ENCODE data around the gene INCA1.
A peak's percentile ranks its signal among the peaks of the same experiment; 100 is the strongest.

Gene INCA1

DNA sequence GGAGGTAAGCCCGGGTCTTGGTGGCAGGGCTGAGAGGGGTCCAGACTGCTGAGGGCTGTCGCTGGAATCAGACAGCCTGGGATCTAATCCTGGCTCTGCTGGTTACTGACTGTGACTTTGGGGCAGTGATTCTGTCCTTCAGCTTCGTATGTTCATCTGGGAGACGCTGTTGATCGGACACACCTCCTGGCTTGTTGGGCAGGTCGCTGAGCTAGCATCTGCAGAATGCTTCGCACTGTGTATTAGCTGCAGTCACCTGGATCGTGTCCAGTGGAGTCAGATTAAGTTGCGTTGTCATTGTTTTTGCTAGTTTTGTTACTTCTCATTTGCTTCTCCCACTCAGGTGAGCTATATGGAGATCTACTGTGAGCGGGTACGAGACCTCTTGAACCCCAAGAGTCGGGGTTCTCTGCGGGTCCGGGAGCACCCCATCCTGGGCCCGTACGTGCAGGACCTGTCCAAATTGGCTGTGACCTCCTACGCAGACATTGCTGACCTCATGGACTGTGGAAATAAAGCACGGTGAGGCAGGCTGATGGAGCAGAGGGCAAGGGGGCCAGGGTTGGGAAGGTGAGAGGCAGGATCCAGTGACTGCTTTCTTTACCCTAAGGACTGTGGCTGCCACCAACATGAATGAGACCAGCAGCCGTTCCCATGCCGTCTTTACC lies 4.9 kb upstream of the INCA1 start:
- Histone ChIP-seq H4K20me1 (ENCODE audit: low read depth, low read length) (no peaks in the 10 kb centered on the region), H3K36me3 (ENCODE audit: low read length) (no peaks in the 10 kb centered on the region), H3K4me2 (ENCODE audit: low read depth, low read length, poor library complexity, severe bottlenecking) (no peak overlapping the region), H3K27me3 (ENCODE audit: low read length) (no peaks in the 10 kb centered on the region), H3K9me3 (ENCODE audit: insufficient read depth, low read length) (no peaks in the 10 kb centered on the region), H3F3A (ENCODE audit: insufficient read depth) (no peaks in the 10 kb centered on the region), H3K9me2 (replicated peaks; ENCODE audit: insufficient read depth, low read length) (no peaks in the 10 kb centered on the region), H3K79me2 (ENCODE audit: insufficient read depth, low read length) (no peaks in the 10 kb centered on the region), H3K4me3 (ENCODE audit: insufficient read depth, low read length, poor library complexity, severe bottlenecking) (no peak overlapping the region), H3K27ac (ENCODE audit: low read depth, low read length) (no peak overlapping the region), H2AFZ (ENCODE audit: low read depth, low read length, severe bottlenecking) (no peak overlapping the region), H3K9ac (ENCODE audit: low read length) (no peak overlapping the region)
- TF ChIP-seq EZH2phosphoT487 (conservative IDR thresholded peaks at IDR 0.05; ENCODE audit: low read length) = no peak

DNA sequence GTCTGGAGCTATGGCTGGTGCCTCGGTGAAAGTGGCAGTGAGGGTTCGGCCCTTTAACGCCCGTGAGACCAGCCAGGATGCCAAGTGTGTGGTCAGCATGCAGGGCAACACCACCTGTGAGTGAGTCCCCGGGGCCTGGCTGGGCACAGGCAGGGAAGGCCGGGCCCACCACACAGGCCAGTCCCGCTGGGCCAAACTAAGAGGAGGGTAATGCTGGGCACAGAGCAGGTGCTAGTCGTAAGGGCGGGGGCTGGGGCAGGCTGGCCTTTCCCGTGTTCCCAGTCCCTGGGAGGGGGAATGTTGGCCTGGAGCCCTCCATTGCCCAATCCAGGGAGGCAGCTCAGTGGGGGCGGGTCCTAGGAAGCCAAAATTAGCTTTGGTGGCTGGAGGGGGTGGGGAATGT lies 2.9 kb upstream of the INCA1 start:
- H3K9me2 ChIP-seq (replicated peaks; ENCODE audit: insufficient read depth, low read length) = no peaks in the 10 kb centered on the region
- H3K9me3 ChIP-seq (ENCODE audit: insufficient read depth, low read length) = no peaks in the 10 kb centered on the region
- no peaks in the 10 kb centered on the region for H3K36me3 ChIP-seq (ENCODE audit: low read length)
- no peak overlapping the region for H3K4me3 ChIP-seq (ENCODE audit: insufficient read depth, low read length, poor library complexity, severe bottlenecking)
- no peak overlapping the region for H3K9ac ChIP-seq (ENCODE audit: low read length)
- H2AFZ ChIP-seq (ENCODE audit: low read depth, low read length, severe bottlenecking) = no peak overlapping the region
- H3K27me3 ChIP-seq (ENCODE audit: low read length) = no peaks in the 10 kb centered on the region
- no peak overlapping the region for H3K27ac ChIP-seq (ENCODE audit: low read depth, low read length)
- no peak for TF ChIP-seq EZH2phosphoT487 (conservative IDR thresholded peaks at IDR 0.05; ENCODE audit: low read length)
- TF ChIP-seq, protein P1, sequence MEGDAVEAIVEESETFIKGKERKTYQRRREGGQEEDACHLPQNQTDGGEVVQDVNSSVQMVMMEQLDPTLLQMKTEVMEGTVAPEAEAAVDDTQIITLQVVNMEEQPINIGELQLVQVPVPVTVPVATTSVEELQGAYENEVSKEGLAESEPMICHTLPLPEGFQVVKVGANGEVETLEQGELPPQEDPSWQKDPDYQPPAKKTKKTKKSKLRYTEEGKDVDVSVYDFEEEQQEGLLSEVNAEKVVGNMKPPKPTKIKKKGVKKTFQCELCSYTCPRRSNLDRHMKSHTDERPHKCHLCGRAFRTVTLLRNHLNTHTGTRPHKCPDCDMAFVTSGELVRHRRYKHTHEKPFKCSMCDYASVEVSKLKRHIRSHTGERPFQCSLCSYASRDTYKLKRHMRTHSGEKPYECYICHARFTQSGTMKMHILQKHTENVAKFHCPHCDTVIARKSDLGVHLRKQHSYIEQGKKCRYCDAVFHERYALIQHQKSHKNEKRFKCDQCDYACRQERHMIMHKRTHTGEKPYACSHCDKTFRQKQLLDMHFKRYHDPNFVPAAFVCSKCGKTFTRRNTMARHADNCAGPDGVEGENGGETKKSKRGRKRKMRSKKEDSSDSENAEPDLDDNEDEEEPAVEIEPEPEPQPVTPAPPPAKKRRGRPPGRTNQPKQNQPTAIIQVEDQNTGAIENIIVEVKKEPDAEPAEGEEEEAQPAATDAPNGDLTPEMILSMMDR (IDR thresholded peaks at IDR 0.05; ENCODE audit: insufficient read depth, low read length, poor library complexity, severe bottlenecking) = no peak
- no peaks in the 10 kb centered on the region for H4K20me1 ChIP-seq (ENCODE audit: low read depth, low read length)
- no peaks in the 10 kb centered on the region for H3K79me2 ChIP-seq (ENCODE audit: insufficient read depth, low read length)
- no peaks in the 10 kb centered on the region for H3F3A ChIP-seq (ENCODE audit: insufficient read depth)
- H3K4me2 ChIP-seq (ENCODE audit: low read depth, low read length, poor library complexity, severe bottlenecking) = no peak overlapping the region

GRCh38 chr17:4999430-5000093 lies 2.2 kb upstream of the INCA1 start:
- no peaks in the 10 kb centered on the region for H3K9me2 ChIP-seq (replicated peaks; ENCODE audit: insufficient read depth, low read length)
- H4K20me1 ChIP-seq (ENCODE audit: low read depth, low read length) = no peaks in the 10 kb centered on the region
- H3K27me3 ChIP-seq (ENCODE audit: low read length) = no peaks in the 10 kb centered on the region
- H3K4me2 ChIP-seq (ENCODE audit: low read depth, low read length, poor library complexity, severe bottlenecking) = peak overlapping the region; percentile 65
- H3K9ac ChIP-seq (ENCODE audit: low read length) = peak overlapping the region; percentile 88; the same call in 1 of the 2 replicates
- no peak for TF ChIP-seq EZH2phosphoT487 (conservative IDR thresholded peaks at IDR 0.05; ENCODE audit: low read length)
- TF ChIP-seq, protein P1 (IDR thresholded peaks at IDR 0.05; ENCODE audit: insufficient read depth, low read length, poor library complexity, severe bottlenecking) = no peak
- H3F3A ChIP-seq (ENCODE audit: insufficient read depth) = no peaks in the 10 kb centered on the region
- no peaks in the 10 kb centered on the region for H3K9me3 ChIP-seq (ENCODE audit: insufficient read depth, low read length)
- H3K36me3 ChIP-seq (ENCODE audit: low read length) = no peaks in the 10 kb centered on the region
- no peak overlapping the region for H3K27ac ChIP-seq (ENCODE audit: low read depth, low read length)
- no peak overlapping the region for H2AFZ ChIP-seq (ENCODE audit: low read depth, low read length, severe bottlenecking)
- no peaks in the 10 kb centered on the region for H3K79me2 ChIP-seq (ENCODE audit: insufficient read depth, low read length)
- no peak overlapping the region for H3K4me3 ChIP-seq (ENCODE audit: insufficient read depth, low read length, poor library complexity, severe bottlenecking)
